OCI-LY3 (cell line): ENCODE data around the gene BLOC1S1.
A peak's percentile ranks its signal among the peaks of the same experiment; 100 is the strongest.

Source experiments
- H2AFZ ChIP-seq: fragments of 200-600, 300-600 bp; shearing (Covaris generic); 2 replicates; pipeline ENCODE4 v1.6.0; 2014; ENCODE audit warnings: antibody characterized with exemption, low read depth, low read length
- H3K27ac ChIP-seq: fragments of 200-600, 300-600 bp; sonication (generic); 2 replicates; pipeline ENCODE4 v1.5.1; 2014; ENCODE audit warnings: mild to moderate bottlenecking, low read length, moderate library complexity, mixed read lengths
- H3K27me3 ChIP-seq: fragments of 200-600, 300-600 bp; sonication (generic); 2 replicates; pipeline ENCODE4 v1.6.1; 2014; ENCODE audit warnings: low read depth, low read length, mixed read lengths
- H3K36me3 ChIP-seq: fragments of 200-600, 300-600 bp; sonication (generic); replicated peaks from 2 replicates; pipeline ENCODE3; 2014; ENCODE audit warnings: low read depth, low read length, mixed read lengths
- H3K4me1 ChIP-seq: fragments of 300-600, 200-600 bp; sonication (generic); 2 replicates; pipeline ENCODE4 v1.6.1; 2014; ENCODE audit warnings: low read length, mixed read lengths
- H3K4me2 ChIP-seq: fragments of 200-600, 300-600 bp; sonication (generic); 2 replicates; pipeline ENCODE4 v1.6.1; 2014; ENCODE audit warnings: low read length, mixed read lengths
- H3K4me3 ChIP-seq: fragments of 300-600, 200-600 bp; sonication (generic); 2 replicates; pipeline ENCODE4 v1.5.1; 2014; ENCODE audit warnings: antibody characterized with exemption, mild to moderate bottlenecking, low read length, moderate library complexity
- H3K79me2 ChIP-seq: fragments of 300-600, 200-600 bp; shearing (Covaris generic); 2 replicates; pipeline ENCODE4 v1.6.1; 2014; ENCODE audit warnings: mild to moderate bottlenecking, low read length, mixed read lengths
- H3K9ac ChIP-seq: fragments of 300-600, 200-600 bp; shearing (Covaris generic); 2 replicates; pipeline ENCODE4 v1.6.0; 2014; ENCODE audit warnings: mild to moderate bottlenecking, low read length, moderate library complexity
- H3K9me3 ChIP-seq: fragments of 200-600, 300-600 bp; shearing (Covaris generic); 2 replicates; pipeline ENCODE4 v1.6.1; 2014; ENCODE audit warnings: low read length, mixed read lengths; ENCODE audit not compliant: insufficient read depth
- H4K20me1 ChIP-seq: fragments of 200-600, 300-600 bp; sonication (generic); 2 replicates; pipeline ENCODE4 v1.6.1; 2016; ENCODE audit warnings: low read length, mixed read lengths; ENCODE audit not compliant: insufficient read depth
- CTCF ChIP-seq: fragments of 200-600, 300-600 bp; sonication (generic); IDR thresholded peaks from 2 replicates; pipeline ENCODE4 v1.5.1; 2014; ENCODE audit warnings: antibody characterized with exemption, low read length, low read depth
- EZH2phosphoT487 ChIP-seq: fragments of 200-600 bp; shearing (Covaris generic); IDR thresholded peaks from 2 replicates; pipeline ENCODE4 v1.6.1; 2018; ENCODE audit warnings: antibody characterized with exemption, mixed run types, low read depth

The BLOC1S1 gene

GRCh38 chr12:55743406-55744339, 27.8 kb downstream of the BLOC1S1 start:
- Histone ChIP-seq H3K27ac (no peak overlapping the region), H3K9me3 (no peaks in the 10 kb centered on the region)
- no peak for TF ChIP-seq EZH2phosphoT487
- no peak for TF ChIP-seq CTCF

GRCh38 chr12:55744340-55745030, 28.6 kb downstream of the BLOC1S1 start:
- Histone ChIP-seq H3K36me3 (peaks cover 5% of the 10 kb centered on the region), H3K27me3 (peaks cover 14% of the 10 kb centered on the region), H4K20me1 (no peaks in the 10 kb centered on the region), H3K9ac (peak overlapping the region; percentile 61), H3K4me3 (peak overlapping the region; percentile 89), H3K79me2 (no peaks in the 10 kb centered on the region), H3K4me2 (peak overlapping the region; percentile 99), H3K4me1 (peaks cover 18% of the 10 kb centered on the region), H3K27ac (no peak overlapping the region), H2AFZ (0 out of 2 replicates have a peak overlapping the region, but pooled peaks have one; percentile 32), H3K9me3 (no peaks in the 10 kb centered on the region)
- TF ChIP-seq EZH2phosphoT487 = no peak
- no peak for TF ChIP-seq CTCF

More at GRCh38 chr12:55743406-55744339, 27.8 kb downstream of the BLOC1S1 start:
- H3K36me3 ChIP-seq = no peaks in the 10 kb centered on the region
- peak overlapping the region; percentile 61 for H3K9ac ChIP-seq
- no peaks in the 10 kb centered on the region for H4K20me1 ChIP-seq
- H3K4me2 ChIP-seq = peak overlapping the region; percentile 99
- H2AFZ ChIP-seq = 0 out of 2 replicates have a peak overlapping the region, but pooled peaks have one; percentile 33
- H3K4me3 ChIP-seq = peak overlapping the region; percentile 89
- no peaks in the 10 kb centered on the region for H3K79me2 ChIP-seq
- peaks cover 18% of the 10 kb centered on the region for H3K4me1 ChIP-seq
- peaks cover 14% of the 10 kb centered on the region for H3K27me3 ChIP-seq

DNA sequence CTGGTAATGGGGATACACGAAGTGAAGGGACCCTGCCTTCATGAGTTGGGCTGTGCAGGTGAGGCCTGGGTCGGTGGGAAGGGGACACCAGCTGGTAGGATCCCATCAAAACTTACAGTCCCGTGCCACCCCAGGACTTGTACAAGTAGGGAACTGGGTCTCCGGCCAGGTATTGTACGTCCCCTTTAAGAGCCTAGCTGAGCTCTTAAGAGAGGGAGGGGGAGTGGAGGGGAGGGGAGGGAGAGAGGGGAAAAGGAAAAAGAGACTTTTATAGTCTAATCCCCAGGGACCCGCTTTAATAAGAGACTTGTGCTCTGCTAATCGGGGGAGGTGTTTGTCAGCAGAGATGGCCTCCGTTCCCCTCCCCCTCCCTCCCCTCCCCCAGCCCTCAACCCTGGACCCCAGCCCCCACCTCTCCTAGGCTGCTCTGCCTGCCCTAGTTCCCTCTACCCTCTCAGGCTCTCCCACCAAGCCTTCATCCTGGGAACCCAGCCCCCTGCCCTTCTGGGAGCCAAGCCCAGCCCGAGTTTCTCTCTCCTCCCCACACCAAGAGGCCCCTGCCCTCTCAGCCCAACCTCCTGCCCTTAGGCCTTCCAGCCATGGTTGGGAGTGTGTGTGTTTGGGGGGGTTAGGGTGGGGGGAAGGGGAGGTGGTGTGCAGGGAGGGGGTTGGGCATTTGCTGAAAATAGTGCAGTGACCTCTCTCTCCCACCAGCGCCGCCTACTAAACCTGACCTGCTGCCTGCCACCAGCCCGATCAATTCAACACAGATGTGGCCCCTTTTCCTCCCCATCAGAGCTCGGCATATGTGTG, 29.7 kb downstream of the BLOC1S1 start:
- Histone ChIP-seq H3K9ac (no peak overlapping the region), H3K27me3 (peaks cover 14% of the 10 kb centered on the region), H3K4me3 (no peak overlapping the region), H3K27ac (no peak overlapping the region), H3K4me1 (peaks cover 18% of the 10 kb centered on the region), H4K20me1 (no peaks in the 10 kb centered on the region), H3K9me3 (no peaks in the 10 kb centered on the region), H3K79me2 (no peaks in the 10 kb centered on the region), H3K4me2 (peak overlapping the region; percentile 30), H3K36me3 (peaks cover 9% of the 10 kb centered on the region), H2AFZ (no peak overlapping the region)
- TF ChIP-seq CTCF (no peak), EZH2phosphoT487 (no peak)
